CD4-positive, alpha-beta T cell (primary cell): ENCODE results near the gene PTOV1. TPM values are rescaled to one million over a fixed set of nuclear protein-coding genes. Genes with fewer than 3 reads are reported as not detected.

Source experiments
- ATAC-seq: fragments of 200-7000 bp; cut with Tn5 transposase; one replicate; pipeline ENCODE4 v1.10.0; 2022; ENCODE audit warnings: mild to moderate bottlenecking; ENCODE audit not compliant: poor library complexity
- CTCF ChIA-PET: fragments of 350-600 bp; sonication (Branson Sonifier 250); formaldehyde crosslinking; loops from one replicate; lab custom pipeline; 2021; ENCODE audit warnings: antibody characterized with exemption, inconsistent platforms; lab: Charles Lee
- POLR2A ChIA-PET: fragments of 350-600 bp; sonication (Branson Sonifier 250); formaldehyde crosslinking; loops from one replicate; lab custom pipeline; 2021; ENCODE audit warnings: antibody characterized with exemption, inconsistent platforms; lab: Charles Lee
- DNase-seq, 14 experiments: peaks; one replicate each; pipeline ENCODE4 v3.0.0-alpha.2; 2013 to 2020; ENCODE audit warnings: mixed read lengths in 2 of 14
- H3K27ac ChIP-seq, 2 donors: one replicate each; pipeline versions ENCODE4 v1.5.1 to v1.7.0; 2013; ENCODE audit warnings: low read length in 2 of 2, low read depth in 1 of 2, mild to moderate bottlenecking in 1 of 2
- H3K27me3 ChIP-seq, 2 experiments: 1 replicate in 1 of 2; 2 replicates in 1 of 2; pipeline versions ENCODE4 v1.6.1 to v1.7.0; 2013; ENCODE audit warnings: low read length in 2 of 2, control low read depth in 1 of 2, mild to moderate bottlenecking in 1 of 2, moderate library complexity in 1 of 2; ENCODE audit not compliant: insufficient read depth in 2 of 2, control insufficient read depth in 1 of 2
- H3K36me3 ChIP-seq: one replicate; pipeline ENCODE4 v1.6.1; 2013; ENCODE audit warnings: low read length, control low read depth; ENCODE audit not compliant: insufficient read depth
- H3K4me1 ChIP-seq: one replicate; pipeline ENCODE4 v1.6.1; 2013; ENCODE audit warnings: low read length, control low read depth; ENCODE audit not compliant: insufficient read depth
- H3K4me3 ChIP-seq: one replicate; pipeline ENCODE4 v1.5.1; 2013; ENCODE audit warnings: mild to moderate bottlenecking, low read length, moderate library complexity
- H3K9me3 ChIP-seq, 2 experiments: 1 replicate in 1 of 2; 2 replicates in 1 of 2; pipeline versions ENCODE4 v1.6.1 to v1.7.0; 2013; ENCODE audit warnings: low read length in 2 of 2, mild to moderate bottlenecking in 2 of 2, control low read depth in 1 of 2, moderate library complexity in 1 of 2; ENCODE audit not compliant: control insufficient read depth in 1 of 2, insufficient read depth in 1 of 2
- H3K27ac Mint-ChIP-seq: one replicate; pipeline ENCODE4 v1.8.0; 2020; ENCODE audit warnings: mixed read lengths
- H3K27me3 Mint-ChIP-seq: one replicate; pipeline ENCODE4 v1.8.0; 2021; ENCODE audit warnings: mixed read lengths
- H3K36me3 Mint-ChIP-seq: one replicate; pipeline ENCODE4 v1.8.0; 2021; ENCODE audit warnings: low read depth, mixed read lengths
- H3K4me1 Mint-ChIP-seq: one replicate; pipeline ENCODE4 v1.8.0; 2021; ENCODE audit warnings: low read depth, mixed read lengths
- H3K4me3 Mint-ChIP-seq: one replicate; pipeline ENCODE4 v1.8.0; 2020; ENCODE audit warnings: mild to moderate bottlenecking, mixed read lengths
- H3K9me3 Mint-ChIP-seq: one replicate; pipeline ENCODE4 v1.8.0; 2020; ENCODE audit warnings: mixed read lengths
- CTCF ChIP-seq: fragments of 200-600 bp; IDR thresholded peaks from one replicate; pipeline ENCODE4 v1.8.0; 2022; ENCODE audit warnings: antibody characterized with exemption, mild to moderate bottlenecking
- intact Hi-C, 2 experiments: fragments of 100-400 bp; cut with DNase I in 1 of 2; cut with micrococcal nuclease in 1 of 2; formaldehyde crosslinking; loops; one replicate each; pipeline versions ENCODE4 v1.15.1 to v1.9.0; 2023 to 2025; cut with DNase I, micrococcal nuclease
- total RNA-seq, 174 experiments: library from RNA in 2 of 174; stranded (reverse) in 2 of 174; gene quantifications; one replicate each; pipeline ENCODE4 v1.2.3 and lab custom pipeline; 2021 to 2026

PTOV1 gene
- total RNA-seq, 2 experiments from 2014 or later = 127 to 134 TPM

- H3K27me3 Mint-ChIP-seq = no peaks in the 10 kb centered on the region
- Histone ChIP-seq H3K9me3 (no peaks in the 10 kb centered on the region), H3K36me3 (no peaks in the 10 kb centered on the region), H3K4me3 (peak within 1 kb of the TSS; percentile 48), H3K4me1 (peaks cover 46% of the 10 kb centered on the region), H3K27ac (peak within 1 kb of the TSS; percentile 80 to 99), H3K27me3 (no peaks in the 10 kb centered on the region)
- H3K9me3 Mint-ChIP-seq = no peaks in the 10 kb centered on the region
- intact Hi-C loops = loop anchor here in 1 of 2 experiments (5.0 kb wide), 1 partner anchor 35 kb away; no protein-coding TSS in a partner anchor
- H3K4me3 Mint-ChIP-seq = peak within 1 kb of the TSS; percentile 85
- DNase-seq (peak; percentile 31 to 94 (median 51)), ATAC-seq (peak; percentile 71)
- H3K36me3 Mint-ChIP-seq = no peaks in the 10 kb centered on the region
- ChIA-PET CTCF (no interaction called here), POLR2A (interaction anchor here (1.0 to 3.0 kb wide), 4 partner anchors 17 to 33 kb away, joined by 3 to 19 read pairs (median 9); partner anchors contain the start of genes AKT1S1, ATF5, NUP62 and TBC1D17)
- no peak for TF ChIP-seq CTCF
- H3K4me1 Mint-ChIP-seq = peaks cover 37% of the 10 kb centered on the region
- peak within 1 kb of the TSS; percentile 95 for H3K27ac Mint-ChIP-seq
Measured at GRCh38 chr19:49896863-49897621, 46.1 kb downstream of the PTOV1 start, which contains the start of gene IL4I1. IL4I1 (minus strand) TSS chr19:49896887; CDS start chr19:49896160, 727 bp downstream.

- ChIA-PET POLR2A (no interaction called here), CTCF (interaction anchor here (0.6 kb wide), 1 partner anchor 511 kb away, joined by 3 read pairs; no protein-coding TSS in a partner anchor)
- Histone ChIP-seq H3K4me1 (peaks cover 3% of the 10 kb centered on the region), H3K9me3 (no peaks in the 10 kb centered on the region), H3K27me3 (no peaks in the 10 kb centered on the region), H3K27ac (no peak overlapping the region), H3K36me3 (peaks cover 27% of the 10 kb centered on the region), H3K4me3 (no peak overlapping the region)
- Mint-ChIP-seq H3K27ac (no peak overlapping the region), H3K9me3 (no peaks in the 10 kb centered on the region), H3K27me3 (no peaks in the 10 kb centered on the region), H3K4me3 (no peak overlapping the region), H3K4me1 (peaks cover 6% of the 10 kb centered on the region), H3K36me3 (peaks cover 16% of the 10 kb centered on the region)
- no peak for TF ChIP-seq CTCF
- ATAC-seq (no peak), DNase-seq (no peak)
- intact Hi-C loops = no loop called here
Measured at GRCh38 chr19:49904136-49904535, 53.2 kb downstream of the PTOV1 start.

GRCh38 chr19:49906879-49907564 lies 56.1 kb downstream of the PTOV1 start:
- Histone ChIP-seq H3K27ac (no peak overlapping the region), H3K4me1 (peaks cover 15% of the 10 kb centered on the region), H3K9me3 (no peaks in the 10 kb centered on the region), H3K27me3 (no peaks in the 10 kb centered on the region), H3K36me3 (peaks cover 35% of the 10 kb centered on the region), H3K4me3 (no peak overlapping the region)
- DNase-seq = no peak
- H3K4me1 Mint-ChIP-seq = peaks cover 17% of the 10 kb centered on the region
- H3K36me3 Mint-ChIP-seq = peaks cover 34% of the 10 kb centered on the region
- no peak for ATAC-seq
- H3K27me3 Mint-ChIP-seq = no peaks in the 10 kb centered on the region
- ChIA-PET POLR2A (interaction anchor here (0.9 kb wide), 1 partner anchor 8 kb away, joined by 3 read pairs; no protein-coding TSS in a partner anchor), CTCF (interaction anchor here (2.1 kb wide), 1 partner anchor 17 kb away, joined by 5 read pairs; no protein-coding TSS in a partner anchor)
- H3K9me3 Mint-ChIP-seq = no peaks in the 10 kb centered on the region
- no peak overlapping the region for H3K4me3 Mint-ChIP-seq
- no peak for TF ChIP-seq CTCF
- H3K27ac Mint-ChIP-seq = no peak overlapping the region
- intact Hi-C loops = no loop called here
